Stomach (tissue), 4 donors: Measurements from ENCODE around the gene RXYLT1.

ENCODE experiments used
- CTCF ChIP-seq, 7 experiments: fragments of 450-650 bp in 4 of 7; fragments of 200-600 bp in 3 of 7; sonication (generic) in 3 of 7; IDR thresholded peaks; one replicate each; pipeline ENCODE4 v1.5.1; 2016 to 2019; ENCODE audit warnings: antibody characterized with exemption in 7 of 7, control low read depth in 2 of 7, mild to moderate bottlenecking in 1 of 7
- EP300 ChIP-seq: sonication (generic); formaldehyde crosslinking; IDR thresholded peaks from one replicate; pipeline ENCODE4 v1.6.1; 2017; ENCODE audit warnings: antibody characterized with exemption
- POLR2A ChIP-seq, 4 donors: fragments of 450-650 bp; IDR thresholded peaks; one replicate each; pipeline ENCODE4 v1.6.1; 2016; ENCODE audit warnings: antibody characterized with exemption in 4 of 4, control low read depth in 2 of 4, mild to moderate bottlenecking in 1 of 4, moderate library complexity in 1 of 4
- POLR2AphosphoS5 ChIP-seq, 3 donors: sonication (generic); formaldehyde crosslinking; IDR thresholded peaks; one replicate each; pipeline ENCODE4 v1.6.1; 2016; ENCODE audit warnings: antibody characterized with exemption in 3 of 3

- TF ChIP-seq EP300 (no peak), CTCF (IDR thresholded peaks at IDR 0.05) (no peak), POLR2A (IDR thresholded peaks at IDR 0.05) (no peak), POLR2AphosphoS5 (IDR thresholded peaks at IDR 0.05) (no peak)
Observed at GRCh38 chr12:63792338-63792737, 12.6 kb downstream of the RXYLT1 start.
